A673 (cell line): Measurements from ENCODE around the gene NHSL1.

ENCODE experiments used
- CTCF ChIP-seq: fragments of 300-800, 200-600 bp; sonication (generic); conservative IDR thresholded peaks from 2 replicates; pipeline ENCODE4 v1.5.1; 2017; ENCODE audit warnings: low read depth, mild to moderate bottlenecking, antibody characterized with exemption, low read length, moderate library complexity, mixed read lengths
- EZH2 ChIP-seq: fragments of 200-600 bp; sonication (generic); IDR thresholded peaks from 2 replicates; pipeline ENCODE4 v1.6.1; 2017; ENCODE audit warnings: borderline replicate concordance, low read depth, mild to moderate bottlenecking, mixed read lengths, antibody characterized with exemption, low read length; ENCODE audit not compliant: poor library complexity, severe bottlenecking

- TF ChIP-seq CTCF (no peak), EZH2 (no peak)
Observed at GRCh38 chr6:138476116-138476515, 23.2 kb downstream of the NHSL1 start.
